H1 (cell line): ENCODE measurements around the gene SPACDR. TPM values are rescaled to one million over a fixed set of nuclear protein-coding genes. Genes with fewer than 3 reads are reported as not detected.

ENCODE experiments used
- CTCF ChIA-PET: fragments of 300-600 bp; sonication (Branson Sonifier 250); formaldehyde crosslinking; loops from one replicate; lab custom pipeline; 2021; ENCODE audit not compliant: partially characterized antibody; lab: Charles Lee
- POLR2A ChIA-PET: fragments of 300-600 bp; sonication (Branson Sonifier 250); formaldehyde crosslinking; loops from one replicate; lab custom pipeline; 2021; ENCODE audit warnings: inconsistent platforms; ENCODE audit not compliant: partially characterized antibody; lab: Charles Lee
- DNase-seq, 2 experiments: peaks; one replicate each; pipeline versions ENCODE4 v3.0.0 to v3.0.0-alpha.2; 2010 to 2022; ENCODE audit warnings: low spot score in 2 of 2, low read depth in 1 of 2, mixed read lengths in 1 of 2
- FAIRE-seq: peaks from 2 replicates; lab custom pipeline; 2011; peaks lifted over from hg19 to GRCh38; lab: Jason Lieb, UNC
- H2AFZ ChIP-seq: 2 replicates; pipeline ENCODE4 v1.8.1; 2012; ENCODE audit warnings: low read length, inconsistent platforms
- H2AK5ac ChIP-seq: 2 replicates; pipeline ENCODE4 v1.6.1; 2013; ENCODE audit warnings: low read depth, low read length
- H2BK120ac ChIP-seq: replicated peaks from 2 replicates; pipeline ENCODE3; 2013; ENCODE audit warnings: low read depth, low read length, inconsistent platforms
- H2BK12ac ChIP-seq: 2 replicates; pipeline ENCODE4 v1.6.1; 2013; ENCODE audit warnings: low read depth, low read length
- H2BK15ac ChIP-seq: 2 replicates; pipeline ENCODE4 v1.6.1; 2013; ENCODE audit warnings: low read length
- H2BK20ac ChIP-seq: 2 replicates; pipeline ENCODE4 v1.6.1; 2013; ENCODE audit warnings: low read length
- H2BK5ac ChIP-seq: 2 replicates; pipeline ENCODE4 v1.6.1; 2013; ENCODE audit warnings: low read depth, low read length
- H3K14ac ChIP-seq: 2 replicates; pipeline ENCODE4 v1.6.1; 2013; ENCODE audit warnings: inconsistent platforms; ENCODE audit not compliant: insufficient read length
- H3K18ac ChIP-seq: 2 replicates; pipeline ENCODE4 v1.6.1; 2013; ENCODE audit warnings: low read length; ENCODE audit errors: extremely low read depth
- H3K23ac ChIP-seq: 2 replicates; pipeline ENCODE4 v1.6.1; 2013; ENCODE audit warnings: inconsistent platforms; ENCODE audit not compliant: insufficient read length
- H3K23me2 ChIP-seq: 2 replicates; pipeline ENCODE4 v1.6.1; 2013; ENCODE audit warnings: low read depth, low read length
- H3K27ac ChIP-seq: 2 replicates; pipeline ENCODE4 v1.6.1; 2011; ENCODE audit warnings: low read depth, low read length, inconsistent platforms
- H3K27me3 ChIP-seq, 4 experiments: replicated peaks in 1 of 4; 1 replicate in 1 of 4; 2 replicates in 3 of 4; pipeline versions ENCODE4 v1.6.1 to v1.8.1; 2011 to 2013; ENCODE audit warnings: low read length in 3 of 4, mild to moderate bottlenecking in 3 of 4, inconsistent platforms in 2 of 4, mixed read lengths in 2 of 4, moderate library complexity in 1 of 4; ENCODE audit not compliant: control insufficient read depth in 3 of 4, insufficient read depth in 3 of 4; ENCODE audit errors: extremely low read depth in 1 of 4
- H3K36me3 ChIP-seq, 4 experiments: 2 replicates each; pipeline versions ENCODE4 v1.6.1 to v1.8.1; 2011 to 2013; ENCODE audit warnings: mild to moderate bottlenecking in 4 of 4, low read length in 3 of 4, moderate library complexity in 2 of 4, control low read depth in 1 of 4, inconsistent platforms in 1 of 4; ENCODE audit not compliant: insufficient read depth in 4 of 4, control insufficient read depth in 2 of 4
- H3K4ac ChIP-seq: replicated peaks from 2 replicates; pipeline ENCODE3; 2013; ENCODE audit warnings: low read length, low read depth, mixed read lengths, inconsistent platforms; ENCODE audit not compliant: insufficient read length
- H3K4me1 ChIP-seq, 4 experiments: replicated peaks in 1 of 4; 1 replicate in 1 of 4; 2 replicates in 3 of 4; pipeline versions ENCODE4 v1.6.1 to v1.8.1; 2011 to 2013; ENCODE audit warnings: low read length in 3 of 4, inconsistent platforms in 2 of 4, mixed read lengths in 1 of 4; ENCODE audit not compliant: insufficient read depth in 4 of 4, control insufficient read depth in 3 of 4
- H3K4me2 ChIP-seq, 2 experiments: 2 replicates each; pipeline versions ENCODE4 v1.6.1 to v1.8.1; 2011 to 2013; ENCODE audit warnings: low read depth in 2 of 2, low read length in 2 of 2, control low read depth in 1 of 2, inconsistent platforms in 1 of 2, mild to moderate bottlenecking in 1 of 2; ENCODE audit not compliant: insufficient read depth in 1 of 2
- H3K4me3 ChIP-seq, 4 experiments: fragments of 200-600, 300-600 bp in 1 of 4; sonication (generic), shearing (Covaris generic), sonication (Bioruptor Twin) in 1 of 4; 2 replicates each; pipeline versions ENCODE4 v1.5.1 to v1.8.1; 2011 to 2016; ENCODE audit warnings: low read length in 4 of 4, low read depth in 3 of 4, control low read depth in 2 of 4, inconsistent platforms in 2 of 4, mild to moderate bottlenecking in 2 of 4, mixed read lengths in 1 of 4, moderate library complexity in 1 of 4; ENCODE audit not compliant: insufficient read depth in 2 of 4; ENCODE audit errors: extremely low read depth in 1 of 4
- H3K56ac ChIP-seq: replicated peaks from 2 replicates; pipeline ENCODE3; 2013; ENCODE audit warnings: low read depth, mild to moderate bottlenecking, mixed read lengths, low read length, inconsistent platforms; ENCODE audit not compliant: insufficient read length
- H3K79me1 ChIP-seq: 2 replicates; pipeline ENCODE4 v1.6.1; 2013; ENCODE audit warnings: low read depth, low read length, control low read depth
- H3K79me2 ChIP-seq, 2 experiments: 2 replicates each; pipeline versions ENCODE4 v1.6.1 to v1.8.1; 2012 to 2013; ENCODE audit warnings: low read length in 2 of 2, mild to moderate bottlenecking in 2 of 2, inconsistent platforms in 1 of 2; ENCODE audit not compliant: insufficient read depth in 2 of 2, control insufficient read depth in 1 of 2
- H3K9ac ChIP-seq, 4 experiments: replicated peaks in 1 of 4; 1 replicate in 1 of 4; 2 replicates in 3 of 4; pipeline versions ENCODE4 v1.6.1 to v1.8.1; 2011 to 2013; ENCODE audit warnings: low read depth in 3 of 4, low read length in 3 of 4, control low read depth in 2 of 4, mild to moderate bottlenecking in 2 of 4, moderate library complexity in 2 of 4, inconsistent platforms in 1 of 4; ENCODE audit errors: extremely low read depth in 1 of 4
- H3K9me3 ChIP-seq, 2 experiments: 2 replicates each; pipeline versions ENCODE4 v1.6.1 to v1.8.1; 2012 to 2013; ENCODE audit warnings: mild to moderate bottlenecking in 2 of 2, moderate library complexity in 2 of 2, control low read depth in 1 of 2, inconsistent platforms in 1 of 2, low read depth in 1 of 2, low read length in 1 of 2, mixed read lengths in 1 of 2; ENCODE audit not compliant: insufficient read depth in 2 of 2
- H4K20me1 ChIP-seq, 2 experiments: replicated peaks in 1 of 2; 2 replicates each; pipeline versions ENCODE3 to v1.8.1; 2011 to 2013; ENCODE audit warnings: inconsistent platforms in 2 of 2, low read length in 2 of 2, mild to moderate bottlenecking in 1 of 2; ENCODE audit not compliant: insufficient read depth in 2 of 2, control insufficient read depth in 1 of 2
- H4K5ac ChIP-seq: 2 replicates; pipeline ENCODE4 v1.6.1; 2013; ENCODE audit warnings: low read length, low read depth, mixed read lengths, inconsistent platforms; ENCODE audit not compliant: insufficient read length
- H4K8ac ChIP-seq: 2 replicates; pipeline ENCODE4 v1.8.0; 2013; ENCODE audit warnings: mild to moderate bottlenecking, moderate library complexity, low read length, inconsistent platforms; ENCODE audit not compliant: insufficient read depth; ENCODE audit errors: extremely low read depth
- H4K91ac ChIP-seq: replicated peaks from 2 replicates; pipeline ENCODE3; 2013; ENCODE audit warnings: low read length, mixed read lengths, inconsistent platforms; ENCODE audit not compliant: insufficient read length
- KDM1A ChIP-seq: fragments of 200-600, 300-600 bp; sonication (generic); IDR thresholded peaks from 2 replicates; pipeline ENCODE4 v1.7.1; 2016; ENCODE audit warnings: mild to moderate bottlenecking, low read length, borderline replicate concordance
- MAFK ChIP-seq: IDR thresholded peaks from 2 replicates; pipeline ENCODE4 v1.6.1; 2012; ENCODE audit warnings: low read depth, mild to moderate bottlenecking, improper control_type of control experiment, low read length
- RNF2 ChIP-seq: fragments of 200-900, 300-1000 bp; sonication (generic); IDR thresholded peaks from 2 replicates; pipeline ENCODE4 v1.7.1; 2016; ENCODE audit warnings: borderline replicate concordance, low read depth, mild to moderate bottlenecking, antibody characterized with exemption, low read length; ENCODE audit not compliant: poor library complexity, severe bottlenecking; ENCODE audit errors: missing control alignments
- SP4 ChIP-seq: IDR thresholded peaks from 2 replicates; pipeline ENCODE4 v1.6.1; 2012; ENCODE audit warnings: low read length, inconsistent platforms
- TCF12 ChIP-seq: IDR thresholded peaks from 2 replicates; pipeline ENCODE4 v1.6.1; 2011; ENCODE audit warnings: low read depth, mild to moderate bottlenecking, low read length
- WGBS, 2 experiments: shearing (Covaris generic) in 1 of 2; methylation state at CpG; one replicate each; pipeline versions ENCODE4 v1.1.6 to v1.1.7; 2013 to 2015; ENCODE audit warnings: low lambda C conversion rate in 2 of 2, mixed read lengths in 2 of 2, inconsistent platforms in 1 of 2, low coverage in 1 of 2, missing lambda C conversion rate in 1 of 2; ENCODE audit not compliant: insufficient replicate concordance in 2 of 2, insufficient coverage in 1 of 2, insufficient read length in 1 of 2; ENCODE audit errors: extremely low coverage in 1 of 2, missing lambda C conversion rate in 1 of 2; 5-methylcytosine and 5-hydroxymethylcytosine counted together
- polyA plus RNA-seq, 7 experiments: library from polyadenylated mRNA; depleted of rRNA in 3 of 7; stranded (reverse) in 5 of 7; unstranded in 2 of 7; fragments of >200 nt in 5 of 7; fragments of 200-250 nt in 2 of 7; gene quantifications; 1 replicate in 5 of 7; 2 replicates in 1 of 7; 4 replicates in 1 of 7; pipeline versions ENCODE4 v1.2.1 to v1.2.3, GENCODE V29; 2011 to 2013; ENCODE audit warnings: missing spikeins in 2 of 7, mixed read lengths in 2 of 7
- total RNA-seq: library from RNA; stranded (reverse); fragmentation: NEBNext Ultra II Directional; extraction: Animal tissue kit (Norgen Biotek cat#: 25700); gene quantifications from 2 replicates; pipeline ENCODE4 v1.2.1, GENCODE V29; 2021
- TF ChIP-seq, protein P1 (sequence below): IDR thresholded peaks from 2 replicates; pipeline ENCODE4 v1.6.1; 2012; ENCODE audit warnings: inconsistent platforms
- TF ChIP-seq, protein P2 (sequence below): IDR thresholded peaks from 2 replicates; pipeline ENCODE4 v1.6.1; 2012; ENCODE audit warnings: low read length, inconsistent platforms

Gene SPACDR
- total and polyA plus RNA-seq, 2 of the 8 experiments (the other 6 are each of a cell fraction or from before 2014, with no cell fraction given), result 0.26 TPM; not detected in 1

DNA sequence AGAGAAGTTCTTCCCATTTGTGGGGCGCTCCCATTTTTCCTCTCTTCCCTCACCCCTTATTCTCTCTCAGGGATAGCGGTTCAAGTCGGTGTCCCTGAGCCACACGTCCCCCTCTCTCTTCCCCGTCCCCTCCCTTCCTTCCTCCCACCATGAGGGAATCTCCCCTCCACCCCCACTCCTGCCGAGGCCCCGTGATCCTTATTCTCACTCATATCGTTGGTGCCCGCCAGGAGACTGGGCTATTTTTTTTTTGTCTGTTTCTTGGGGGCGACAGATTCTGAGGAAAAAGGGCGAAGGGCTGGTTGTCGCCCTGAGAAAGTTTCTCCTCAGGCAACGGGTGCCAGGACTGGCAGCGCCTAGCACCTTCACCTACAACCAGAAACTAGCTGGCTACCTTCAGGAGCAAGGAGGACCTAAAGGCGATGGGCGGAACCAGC, 36.3 kb downstream of the SPACDR start:
- no peak for DNase-seq
- Histone ChIP-seq H3K4me2 (peak overlapping the region; percentile 84 to 88), H2AK5ac (no peak overlapping the region), H3K4ac (no peak overlapping the region), H3K56ac (no peak overlapping the region), H4K5ac (peak overlapping the region; percentile 23), H3K23ac (no peak overlapping the region), H3K4me3 (peak overlapping the region in 3 of 4 experiments; percentile 63 to 84 (median 76); a peak in 4 of 8 replicates), H3K18ac (peak overlapping the region; percentile 73), H3K23me2 (peaks cover 8% of the 10 kb centered on the region; the same call in 1 of the 2 replicates), H3K9ac (no peak overlapping the region), H2BK120ac (no peak overlapping the region), H4K8ac (0 out of 2 replicates have a peak overlapping the region, but pooled peaks have one; percentile 86), H2BK12ac (peak overlapping the region; percentile 68), H3K14ac (no peak overlapping the region), H2AFZ (0 out of 2 replicates have a peak overlapping the region, but pooled peaks have one; percentile 11), H2BK20ac (no peak overlapping the region), H4K20me1 (peaks cover 4 to 7% of the 10 kb centered on the region in 2 experiments), H3K27me3 (peaks cover 0 to 6% (median 6%) of the 10 kb centered on the region in 4 experiments; a peak in 4 of 7 replicates), H3K9me3 (peaks cover 0 to 6% of the 10 kb centered on the region in 2 experiments; a peak in 1 of 4 replicates), H3K4me1 (peaks cover 0 to 16% (median 8%) of the 10 kb centered on the region in 4 experiments; a peak in 6 of 7 replicates), H2BK15ac (no peak overlapping the region), H3K79me1 (peaks cover 2% of the 10 kb centered on the region), H3K36me3 (peaks cover 0 to 20% (median 2%) of the 10 kb centered on the region in 4 experiments; a peak in 3 of 8 replicates), H3K79me2 (peaks cover 0 to 25% of the 10 kb centered on the region in 2 experiments; a peak in 3 of 4 replicates), H2BK5ac (no peak overlapping the region), H4K91ac (peak overlapping the region; percentile 63), H3K27ac (no peak overlapping the region)
- POLR2A ChIA-PET, result interaction anchor here (0.6 to 4.2 kb wide), 29 partner anchors 8 to 326 kb away, joined by 3 to 81 read pairs (median 12); partner anchors contain the start of genes AP4M1, GAL3ST4, MCM7 and PILRA
- WGBS, 2 experiments, result 71% methylated on average over 11 of the region's 16 CpGs; no CpG with 5 or more reads in 1 of the 2 experiments
- TF ChIP-seq RNF2, result peak; percentile 85
- TF ChIP-seq, protein P1, sequence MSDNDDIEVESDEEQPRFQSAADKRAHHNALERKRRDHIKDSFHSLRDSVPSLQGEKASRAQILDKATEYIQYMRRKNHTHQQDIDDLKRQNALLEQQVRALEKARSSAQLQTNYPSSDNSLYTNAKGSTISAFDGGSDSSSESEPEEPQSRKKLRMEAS, result no peak
- TF ChIP-seq TCF12, result no peak
- TF ChIP-seq MAFK, result no peak
- TF ChIP-seq KDM1A, result peak; percentile 90; the same call in 1 of the 2 replicates
- no peak for TF ChIP-seq SP4
- TF ChIP-seq, protein P2, sequence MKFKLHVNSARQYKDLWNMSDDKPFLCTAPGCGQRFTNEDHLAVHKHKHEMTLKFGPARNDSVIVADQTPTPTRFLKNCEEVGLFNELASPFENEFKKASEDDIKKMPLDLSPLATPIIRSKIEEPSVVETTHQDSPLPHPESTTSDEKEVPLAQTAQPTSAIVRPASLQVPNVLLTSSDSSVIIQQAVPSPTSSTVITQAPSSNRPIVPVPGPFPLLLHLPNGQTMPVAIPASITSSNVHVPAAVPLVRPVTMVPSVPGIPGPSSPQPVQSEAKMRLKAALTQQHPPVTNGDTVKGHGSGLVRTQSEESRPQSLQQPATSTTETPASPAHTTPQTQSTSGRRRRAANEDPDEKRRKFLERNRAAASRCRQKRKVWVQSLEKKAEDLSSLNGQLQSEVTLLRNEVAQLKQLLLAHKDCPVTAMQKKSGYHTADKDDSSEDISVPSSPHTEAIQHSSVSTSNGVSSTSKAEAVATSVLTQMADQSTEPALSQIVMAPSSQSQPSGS, result no peak
- CTCF ChIA-PET, result interaction anchor here (0.7 to 1.3 kb wide), 5 partner anchors 23 to 157 kb away, joined by 3 to 4 read pairs (median 3); no protein-coding TSS in a partner anchor
- FAIRE-seq, result no peak
